Stimulated activated CD4-positive, alpha-beta T cell treated with anti-CD3 and anti-CD28 coated beads, Interleukin-1b, Interleukin-23, amount 100 ng/mL, for 1 hour (primary cell): ENCODE measurements around the gene METTL6.
"Not testable (repeated sequence)": the region's sequence is repeated elsewhere in the genome, so short reads cannot be mapped to it uniquely, and the experiment has no call there.

ENCODE experiments used
- DNase-seq, 2 donors: peaks; one replicate each; pipeline ENCODE4 v3.0.0-alpha.2; 2020; ENCODE audit warnings: low read depth in 2 of 2

METTL6 gene

DNA sequence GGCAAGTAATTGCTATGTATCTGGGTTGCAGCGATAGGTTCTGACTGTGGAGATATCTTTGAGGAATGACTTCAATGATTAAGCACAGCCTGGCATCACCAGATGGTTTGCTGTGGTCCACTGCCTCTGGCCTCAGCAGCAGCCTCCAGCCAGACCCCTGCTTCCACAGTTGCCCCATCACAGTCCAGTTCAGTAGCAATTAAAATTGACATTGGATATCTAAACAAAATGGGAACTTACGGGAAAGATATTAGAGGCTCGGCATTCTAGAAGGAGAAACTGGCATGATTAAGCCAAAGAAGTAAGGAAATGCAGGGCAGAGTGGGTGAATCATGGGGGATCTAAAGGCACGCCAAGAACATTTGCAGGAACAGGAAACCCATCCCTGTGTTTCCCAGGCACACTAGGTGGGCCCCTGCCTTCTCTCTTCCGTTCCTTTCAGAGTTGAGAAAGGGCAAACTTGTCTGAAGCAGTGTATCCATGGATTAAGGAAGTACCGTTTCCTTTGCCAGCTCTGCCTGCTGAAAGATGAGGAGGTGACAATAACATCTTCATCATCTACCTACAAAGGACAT lies 58.7 kb downstream of the METTL6 start:
- DNase-seq: no peak

DNA sequence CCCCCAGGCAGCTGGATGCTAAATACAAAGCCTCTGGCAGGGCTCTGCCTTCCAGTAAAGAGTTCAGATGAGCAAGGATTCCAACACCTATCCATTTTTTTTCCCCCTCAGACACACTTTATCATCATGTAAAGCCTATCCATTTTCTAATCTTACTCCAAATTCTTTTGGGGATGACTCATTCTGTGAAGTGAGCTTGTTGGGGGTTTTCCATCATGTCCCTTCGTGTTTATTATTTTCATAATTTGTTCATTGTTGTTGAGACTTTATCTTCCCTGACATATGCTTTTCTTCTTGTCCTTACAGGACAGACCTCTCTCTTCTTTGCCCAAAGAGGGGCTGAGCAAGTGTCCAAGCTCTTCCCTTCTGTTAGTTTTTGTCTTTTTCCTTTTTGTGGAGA lies 60.3 kb downstream of the METTL6 start:
- no peak for DNase-seq

DNA sequence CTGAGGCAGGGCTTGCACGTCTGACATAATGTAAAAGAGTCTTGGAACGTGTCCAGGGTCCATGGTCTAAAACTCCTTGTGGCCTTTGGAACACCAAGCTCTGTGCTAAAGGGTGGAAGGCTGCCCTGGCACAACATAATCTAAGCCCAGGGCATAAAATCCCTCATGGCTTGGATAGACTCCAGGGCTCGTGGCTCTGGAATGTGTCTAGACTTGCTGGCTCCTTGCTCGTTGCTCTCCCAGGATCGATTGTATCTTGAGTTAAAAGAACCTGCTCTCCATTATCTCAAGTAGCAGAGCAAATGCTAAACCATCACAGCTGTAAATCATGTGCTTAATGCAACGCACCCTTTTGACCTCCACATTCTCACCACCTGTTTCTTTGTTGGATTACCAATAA lies 63.3 kb downstream of the METTL6 start:
- not testable (repeated sequence) for DNase-seq

DNA sequence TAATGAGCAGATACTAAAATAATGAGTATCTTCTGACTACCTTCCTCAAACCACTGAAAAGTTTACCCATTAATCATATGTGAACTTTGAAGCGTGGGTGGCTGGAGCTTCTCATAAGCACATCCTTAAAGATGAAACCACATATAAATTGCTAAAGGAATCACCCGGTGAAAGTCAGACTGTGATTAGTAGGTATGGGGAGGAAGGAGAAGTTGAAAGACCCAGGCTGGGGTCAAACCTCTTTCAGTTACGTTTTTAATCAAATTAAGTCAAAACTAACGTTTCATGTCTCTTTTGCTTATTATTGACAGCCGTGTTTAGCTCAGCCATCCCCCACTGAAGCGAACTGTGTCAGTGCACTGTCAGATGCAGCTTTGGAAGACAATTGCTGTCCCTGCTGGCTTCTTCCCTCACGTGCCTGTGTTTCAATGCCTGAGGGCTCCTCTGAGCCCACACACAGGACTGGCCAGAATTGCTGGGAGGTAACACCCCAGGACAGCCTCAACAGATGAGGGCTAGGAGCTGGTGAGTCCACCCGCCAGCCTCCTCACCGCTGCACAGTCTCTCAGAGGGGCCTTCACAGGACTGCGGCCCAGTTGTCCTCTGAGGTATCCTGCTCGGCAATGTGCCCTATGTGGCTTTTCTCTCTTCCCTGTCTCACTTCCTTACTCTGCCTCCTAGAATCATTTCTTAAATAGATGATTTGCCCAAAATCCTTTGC lies 65.7 kb downstream of the METTL6 start:
- DNase-seq: peak in 1 of 2 donors; percentile 33

DNA sequence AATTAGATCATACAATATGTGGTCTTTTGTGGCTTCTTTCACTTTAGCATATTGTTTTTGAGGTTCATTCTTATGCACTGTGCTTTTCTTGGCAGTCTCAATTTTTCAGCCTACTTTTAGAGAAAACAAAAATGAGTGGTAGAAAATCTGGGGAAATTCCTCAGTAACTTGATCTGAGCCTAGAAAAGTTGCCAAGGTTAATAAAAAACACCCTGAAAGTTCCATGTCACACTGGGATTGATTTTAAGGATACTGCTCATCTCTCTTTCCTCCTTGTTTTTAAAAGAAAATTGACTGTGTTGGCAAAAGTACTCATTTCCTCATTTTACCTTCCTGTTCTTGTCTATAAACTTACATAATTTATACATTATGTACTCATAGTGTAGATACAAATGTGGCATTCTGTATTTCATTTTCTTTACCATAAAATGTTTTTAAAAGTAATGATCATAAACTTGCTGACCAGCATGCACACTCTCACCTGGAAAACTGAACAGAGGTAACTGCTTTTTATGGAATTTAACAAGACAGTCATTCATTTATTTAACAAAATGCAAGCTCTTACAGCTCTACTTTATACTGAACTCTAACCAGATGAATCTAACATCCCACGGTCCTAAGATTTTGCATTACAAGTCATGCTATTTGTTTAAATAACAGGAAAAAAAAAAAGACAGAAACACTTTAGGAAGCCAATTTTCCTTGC lies 66.4 kb downstream of the METTL6 start:
- no peak for DNase-seq
